OCI-LY1 (cell line): ENCODE results near the gene DRC3.
A peak's percentile ranks its signal among the peaks of the same experiment; 100 is the strongest.

Experiments
- H2AFZ ChIP-seq: fragments of 200-600 bp; sonication (generic), shearing (Covaris generic); 2 replicates; pipeline ENCODE4 v1.6.0; 2014; ENCODE audit warnings: antibody characterized with exemption, mild to moderate bottlenecking, low read length
- H3F3A ChIP-seq: fragments of 200-600 bp; sonication (generic), shearing (Covaris generic); 2 replicates; pipeline ENCODE4 v1.6.0; 2014; ENCODE audit warnings: mild to moderate bottlenecking, antibody characterized with exemption, low read length, moderate library complexity; ENCODE audit not compliant: insufficient read depth
- H3K27ac ChIP-seq: fragments of 200-600 bp; sonication (generic); 2 replicates; pipeline ENCODE4 v1.5.1; 2014; ENCODE audit warnings: low read length, mixed run types, mild to moderate bottlenecking, low read depth; ENCODE audit not compliant: poor library complexity, severe bottlenecking
- H3K27me3 ChIP-seq: fragments of 200-600 bp; sonication (generic); 2 replicates; pipeline ENCODE4 v1.6.0; 2014; ENCODE audit warnings: antibody characterized with exemption, mild to moderate bottlenecking, low read length, moderate library complexity; ENCODE audit not compliant: insufficient read depth
- H3K36me3 ChIP-seq: fragments of 200-600 bp; sonication (generic); 2 replicates; pipeline ENCODE4 v1.6.1; 2014; ENCODE audit warnings: mild to moderate bottlenecking, antibody characterized with exemption, low read length, moderate library complexity, mixed read lengths; ENCODE audit not compliant: insufficient read depth
- H3K4me1 ChIP-seq: fragments of 200-600 bp; sonication (generic); 2 replicates; pipeline ENCODE4 v1.5.1; 2014; ENCODE audit warnings: mild to moderate bottlenecking, low read length, moderate library complexity; ENCODE audit not compliant: insufficient read depth, severe bottlenecking
- H3K4me2 ChIP-seq: fragments of 200-600 bp; sonication (generic), shearing (Covaris generic); 2 replicates; pipeline ENCODE4 v1.6.1; 2014; ENCODE audit warnings: low read length
- H3K4me3 ChIP-seq: fragments of 200-600 bp; sonication (generic); 2 replicates; pipeline ENCODE4 v1.5.1; 2014; ENCODE audit warnings: low read length, low read depth, mild to moderate bottlenecking, mixed read lengths; ENCODE audit not compliant: poor library complexity, severe bottlenecking
- H3K79me2 ChIP-seq: fragments of 200-600 bp; shearing (Covaris generic); 2 replicates; pipeline ENCODE4 v1.6.1; 2016; ENCODE audit warnings: mixed run types, low read length, mixed read lengths; ENCODE audit not compliant: insufficient read depth
- H3K9ac ChIP-seq: fragments of 200-600 bp; sonication (generic), shearing (Covaris generic); 2 replicates; pipeline ENCODE4 v1.6.1; 2014; ENCODE audit warnings: mild to moderate bottlenecking, low read length, mixed read lengths
- H3K9me2 ChIP-seq: fragments of 200-600 bp; sonication (generic), shearing (Covaris generic); 2 replicates; pipeline ENCODE4 v1.6.1; 2014; ENCODE audit warnings: low read depth, mild to moderate bottlenecking, low read length, mixed read lengths
- H3K9me3 ChIP-seq: fragments of 200-600 bp; shearing (Covaris generic); 2 replicates; pipeline ENCODE4 v1.6.1; 2014; ENCODE audit warnings: low read length, mixed read lengths
- H4K20me1 ChIP-seq: fragments of 200-600 bp; sonication (generic), shearing (Covaris generic); 2 replicates; pipeline ENCODE4 v1.6.0; 2016; ENCODE audit warnings: mild to moderate bottlenecking, low read length; ENCODE audit not compliant: insufficient read depth
- CTCF ChIP-seq: fragments of 200-600 bp; sonication (generic), shearing (Covaris generic); IDR thresholded peaks from 2 replicates; pipeline ENCODE4 v1.5.1; 2017; ENCODE audit warnings: mild to moderate bottlenecking, antibody characterized with exemption, low read length, moderate library complexity, mixed read lengths
- EZH2 ChIP-seq: fragments of 200-600 bp; sonication (generic), shearing (Covaris generic); IDR thresholded peaks from 2 replicates; pipeline ENCODE4 v1.8.0; 2017; ENCODE audit warnings: borderline replicate concordance, mixed run types, mild to moderate bottlenecking, antibody characterized with exemption, low read length, moderate library complexity, mixed read lengths

The DRC3 gene

DNA sequence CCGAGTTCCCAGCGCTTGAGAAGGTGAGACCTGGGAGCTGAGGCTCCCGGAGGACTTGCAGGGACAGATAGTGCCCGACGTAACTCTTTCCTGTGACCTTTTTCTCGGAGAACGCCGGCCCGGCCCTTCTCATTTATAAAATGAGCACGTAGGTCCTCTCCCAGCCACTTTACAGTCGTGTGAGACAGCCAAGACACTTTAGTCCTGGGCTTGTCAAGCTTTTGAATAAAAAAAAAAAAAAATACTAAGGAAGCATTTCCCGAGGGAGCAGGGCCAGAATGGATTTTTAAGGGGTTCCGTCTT is 241 bp downstream of the DRC3 start:
- TF ChIP-seq CTCF (no peak), EZH2 (no peak)
- Histone ChIP-seq H3K9me2 (no peaks in the 10 kb centered on the region), H3K4me1 (peaks cover 16% of the 10 kb centered on the region), H3K36me3 (no peaks in the 10 kb centered on the region), H3K9ac (no peak overlapping the region), H3F3A (no peaks in the 10 kb centered on the region), H2AFZ (no peak overlapping the region), H3K4me3 (peak overlapping the region; percentile 53), H3K79me2 (no peaks in the 10 kb centered on the region), H4K20me1 (no peaks in the 10 kb centered on the region), H3K27ac (no peak overlapping the region), H3K27me3 (no peaks in the 10 kb centered on the region), H3K9me3 (no peaks in the 10 kb centered on the region), H3K4me2 (peak overlapping the region; percentile 69)

DNA sequence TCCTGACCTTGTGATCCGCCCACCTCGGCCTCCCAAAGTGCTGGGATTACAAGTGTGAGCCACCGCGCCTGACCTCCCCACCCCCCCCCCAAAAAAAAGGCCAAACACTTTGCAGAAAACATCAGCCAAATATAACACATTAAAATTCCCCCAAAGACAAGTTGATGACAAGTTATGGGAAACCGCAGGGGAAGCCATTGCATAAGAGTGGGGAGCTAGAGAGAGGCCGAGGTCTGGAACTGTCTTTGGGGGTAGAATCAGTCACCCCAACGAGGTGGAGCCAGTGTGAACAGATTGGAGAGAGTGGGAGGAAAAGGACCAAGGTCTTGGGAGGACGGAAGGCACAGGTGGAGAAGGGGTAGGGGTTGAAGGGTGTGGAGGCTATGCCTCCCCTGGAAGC is 2.8 kb downstream of the DRC3 start:
- Histone ChIP-seq H2AFZ (no peak overlapping the region), H3K27ac (no peak overlapping the region), H3K9me2 (no peaks in the 10 kb centered on the region), H3K9me3 (no peaks in the 10 kb centered on the region), H3K4me1 (peaks cover 16% of the 10 kb centered on the region), H3K36me3 (no peaks in the 10 kb centered on the region), H3F3A (no peaks in the 10 kb centered on the region), H3K4me2 (no peak overlapping the region), H3K79me2 (no peaks in the 10 kb centered on the region), H3K4me3 (no peak overlapping the region), H4K20me1 (no peaks in the 10 kb centered on the region), H3K27me3 (no peaks in the 10 kb centered on the region; the same call in 1 of the 2 replicates), H3K9ac (no peak overlapping the region)
- TF ChIP-seq CTCF, result no peak
- TF ChIP-seq EZH2, result no peak

GRCh38 chr17:17976931-17977570 is 4.4 kb downstream of the DRC3 start:
- H3K4me1 ChIP-seq, result peaks cover 5% of the 10 kb centered on the region
- no peaks in the 10 kb centered on the region for H4K20me1 ChIP-seq
- H3K9me3 ChIP-seq, result no peaks in the 10 kb centered on the region
- H3K36me3 ChIP-seq, result no peaks in the 10 kb centered on the region
- no peaks in the 10 kb centered on the region for H3F3A ChIP-seq
- no peak overlapping the region for H2AFZ ChIP-seq
- no peaks in the 10 kb centered on the region for H3K9me2 ChIP-seq
- TF ChIP-seq CTCF (no peak), EZH2 (no peak)
- H3K4me3 ChIP-seq, result no peak overlapping the region
- H3K27me3 ChIP-seq, result no peaks in the 10 kb centered on the region; the same call in 1 of the 2 replicates
- no peak overlapping the region for H3K27ac ChIP-seq
- no peak overlapping the region for H3K4me2 ChIP-seq
- no peaks in the 10 kb centered on the region for H3K79me2 ChIP-seq
- no peak overlapping the region for H3K9ac ChIP-seq
